GM18517 (cell line): ENCODE measurements around the gene GLYR1.

ENCODE experiments used
- ATAC-seq: cut with Tn5 transposase; IDR thresholded peaks from one replicate; pipeline ENCODE4 v1.9.1; 2021; ENCODE audit warnings: mild to moderate bottlenecking, moderate library complexity; ENCODE audit not compliant: unreplicated experiment

The GLYR1 gene

DNA sequence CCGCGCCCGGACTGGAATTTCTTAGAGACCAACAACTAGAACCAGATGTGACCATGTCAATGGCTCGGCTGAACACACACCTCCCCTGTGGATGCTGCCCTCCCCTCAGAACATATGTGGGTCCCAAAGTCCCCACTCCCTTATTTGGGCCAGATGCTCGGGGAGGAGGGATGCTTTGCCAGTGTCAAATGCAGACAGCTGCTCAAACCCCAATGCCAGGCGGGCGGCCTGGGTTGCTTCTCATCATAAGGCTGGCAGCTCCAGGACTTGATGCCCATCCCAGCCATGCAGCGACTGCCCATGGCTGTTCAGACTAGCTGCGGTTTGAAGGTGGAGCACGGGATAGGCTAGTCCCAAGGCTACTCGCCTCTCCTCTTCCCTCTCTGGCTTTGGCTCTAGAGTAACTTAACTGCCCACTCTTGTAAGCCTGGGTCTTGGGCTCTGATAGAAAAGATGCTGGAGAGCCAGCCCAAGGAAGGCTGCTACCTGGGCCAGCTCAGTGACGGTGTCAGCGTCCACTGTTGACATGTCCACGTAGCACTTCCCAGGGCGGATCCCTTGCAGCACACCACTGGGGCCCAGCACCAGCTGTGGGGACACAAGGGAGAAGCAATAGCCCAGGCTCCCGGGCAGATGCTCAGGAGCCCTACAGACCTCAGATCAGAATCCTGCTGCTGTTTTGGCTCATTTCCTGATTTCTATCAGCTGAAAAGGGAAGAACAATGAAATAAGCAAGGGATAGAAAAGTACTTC is 33.7 kb downstream of the GLYR1 start:
- no peak for ATAC-seq

DNA sequence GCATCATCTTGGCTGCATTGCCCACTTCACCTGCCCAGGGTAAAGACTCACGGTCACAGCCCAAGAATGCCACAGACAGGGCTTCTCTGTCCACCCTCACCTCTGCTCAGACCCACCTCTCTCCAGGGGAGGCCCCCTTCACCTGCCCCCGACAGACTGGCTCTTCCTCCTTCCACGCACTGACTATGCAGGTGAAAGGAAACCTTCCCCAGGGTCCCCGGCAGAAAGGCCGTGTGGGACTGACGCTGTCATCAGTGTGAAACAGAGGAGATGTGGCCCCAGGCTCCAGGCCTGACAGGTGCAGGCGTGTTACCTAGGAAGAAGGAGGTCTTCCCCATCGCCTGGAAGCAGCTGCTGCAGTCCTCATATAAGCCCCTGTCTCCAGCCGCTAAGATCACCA is 35.3 kb downstream of the GLYR1 start:
- no peak for ATAC-seq

DNA sequence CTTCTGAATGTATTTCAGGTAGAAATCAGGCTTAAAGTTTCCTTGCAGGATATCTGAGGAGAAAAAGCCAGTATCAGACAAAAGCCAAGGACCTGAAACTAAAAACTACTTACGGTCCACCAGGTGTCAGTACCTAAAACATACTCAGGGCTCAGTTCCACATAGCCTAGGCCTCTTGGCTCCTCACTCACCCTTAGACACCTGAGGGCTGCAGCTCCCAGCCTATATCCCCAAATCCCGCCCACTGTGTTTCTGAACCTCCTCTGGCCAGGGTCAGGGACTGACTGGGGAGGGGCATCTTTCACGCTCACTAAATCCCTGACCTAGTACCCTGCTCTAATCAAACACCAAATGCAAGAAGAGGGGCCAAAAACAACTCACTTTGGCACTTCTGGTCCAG is 35.8 kb downstream of the GLYR1 start:
- no peak for ATAC-seq

DNA sequence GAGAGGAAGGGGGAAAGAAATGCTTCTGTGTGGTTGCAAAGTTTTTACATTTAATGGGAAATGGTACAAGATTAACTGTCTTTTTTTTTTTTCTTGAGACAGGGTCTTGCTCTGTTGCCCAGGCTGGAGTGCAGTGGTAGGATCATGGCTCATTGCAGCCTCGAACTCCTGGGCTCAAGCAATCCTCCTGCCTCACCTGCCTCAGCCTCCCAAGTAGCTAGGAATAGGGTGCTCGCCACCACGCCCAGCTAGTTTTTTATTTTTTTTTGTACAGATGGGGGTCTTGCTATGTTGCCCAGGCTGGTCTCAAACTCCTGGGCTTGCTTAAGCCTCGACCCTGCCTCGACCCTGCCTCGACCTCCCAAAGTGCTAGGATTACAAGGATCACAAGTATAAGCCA is 40.8 kb downstream of the GLYR1 start:
- ATAC-seq: no peak

DNA sequence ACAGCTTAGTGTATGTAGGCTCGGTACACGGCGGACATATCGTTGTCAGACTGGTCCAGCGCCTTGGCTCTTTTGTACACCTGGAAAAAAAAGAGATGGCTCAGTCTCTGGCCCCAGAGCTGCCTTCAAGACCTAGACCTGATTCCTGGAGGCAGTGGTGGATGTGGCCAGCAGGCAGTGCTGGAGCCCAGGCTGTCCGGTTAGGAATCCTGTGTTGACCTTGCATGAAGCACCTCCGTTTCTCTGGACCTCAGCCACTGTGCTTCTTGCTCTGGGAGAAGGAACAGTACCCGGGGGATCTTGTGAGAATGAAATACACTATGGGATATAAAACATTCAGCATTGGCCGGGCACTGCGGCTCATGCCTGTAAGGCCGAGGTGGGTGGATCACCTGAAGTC is 41.9 kb downstream of the GLYR1 start:
- ATAC-seq: no peak

DNA sequence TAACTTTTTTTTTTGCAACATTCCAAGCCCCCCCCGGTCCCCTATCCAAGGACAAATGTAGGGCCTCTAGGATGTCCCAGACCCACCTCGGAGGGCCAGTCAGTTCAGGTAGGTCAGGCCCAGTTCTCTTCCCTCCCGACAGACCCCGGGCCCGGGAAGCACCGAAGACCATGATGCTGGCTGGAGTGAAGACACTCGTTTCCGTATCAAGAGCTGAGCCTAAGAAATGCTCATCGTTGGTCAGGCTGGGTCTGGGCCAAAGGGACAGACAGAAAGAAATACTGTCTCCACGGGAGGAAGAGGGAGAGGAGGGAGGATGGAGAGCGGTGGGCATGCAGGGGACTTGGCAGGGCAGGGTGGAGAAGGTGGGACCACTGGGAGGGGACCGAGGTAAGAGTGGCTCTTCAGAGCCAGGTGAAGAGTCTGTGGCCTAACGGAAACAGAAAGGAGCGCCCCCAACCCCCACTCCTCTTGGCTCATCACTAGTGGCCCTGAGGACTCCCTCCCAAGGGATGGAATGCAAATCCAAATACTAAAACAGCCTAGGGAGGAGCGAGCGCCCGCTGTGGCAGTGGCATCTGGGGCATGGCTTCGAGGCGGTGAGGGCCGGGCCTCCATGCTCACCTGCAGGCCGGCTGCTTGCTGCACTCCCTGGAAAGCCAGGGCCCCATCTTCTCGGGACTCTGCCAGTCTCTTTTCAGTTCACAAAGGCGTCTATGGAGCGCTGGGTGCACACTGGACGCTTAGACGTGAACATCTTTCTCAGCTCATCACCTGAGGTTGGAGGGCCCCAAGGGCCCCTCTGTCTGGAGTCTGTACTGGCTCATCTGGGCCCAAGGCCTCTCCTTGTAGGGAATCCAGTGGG is 43.0 kb downstream of the GLYR1 start:
- ATAC-seq: no peak

DNA sequence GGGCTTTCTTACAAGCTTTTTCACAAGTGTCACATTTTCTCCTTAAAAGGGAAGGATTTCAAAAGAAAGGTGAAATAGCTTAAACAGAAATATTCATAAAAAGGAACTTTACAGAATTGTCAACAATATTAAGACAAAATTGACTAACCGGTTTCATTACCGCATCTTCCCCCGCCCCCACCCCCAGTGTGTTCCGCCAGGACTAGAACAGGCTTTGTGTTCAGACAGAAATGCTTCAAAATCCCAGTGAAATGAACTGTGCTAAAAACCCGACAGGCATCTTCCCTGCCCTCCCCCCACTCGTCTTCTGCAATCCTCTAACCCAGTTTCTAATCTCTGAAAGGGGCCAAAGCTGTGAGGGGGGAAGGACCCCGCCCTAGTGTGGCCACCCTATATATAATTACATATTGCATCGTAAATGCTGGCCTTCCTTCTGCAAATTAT is 43.7 kb downstream of the GLYR1 start:
- no peak for ATAC-seq

DNA sequence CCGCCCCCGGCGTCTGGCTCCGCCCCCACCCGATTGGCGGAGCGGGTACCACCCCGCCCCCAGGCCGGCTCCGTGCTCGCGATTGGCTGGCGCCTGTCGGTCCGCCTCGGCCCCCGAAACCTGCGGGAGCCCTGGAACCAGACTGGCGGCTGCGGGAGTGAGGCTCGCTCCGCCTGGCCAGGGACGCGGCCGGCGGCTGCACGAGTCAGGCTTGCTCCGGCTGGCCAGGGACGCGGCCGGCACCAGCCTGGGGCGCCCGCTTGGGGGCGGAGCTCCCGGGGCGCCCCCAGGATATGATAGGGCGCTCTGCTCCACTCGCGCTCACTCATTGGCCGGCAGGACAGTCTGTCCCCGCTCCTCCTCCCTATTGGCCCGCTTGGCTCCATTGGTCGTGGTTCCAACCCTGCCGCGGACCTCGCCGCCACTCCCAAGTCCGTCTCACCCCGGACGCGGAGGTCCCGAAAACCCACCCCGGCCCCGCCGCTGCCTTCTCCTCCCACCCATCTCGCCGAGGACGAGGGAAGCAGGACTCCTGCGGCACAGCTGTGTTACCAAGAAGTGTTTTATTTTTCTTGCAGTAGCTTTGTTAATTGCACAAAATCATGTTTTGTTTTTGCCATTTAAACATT is 44.3 kb downstream of the GLYR1 start:
- ATAC-seq: peak; percentile 90

DNA sequence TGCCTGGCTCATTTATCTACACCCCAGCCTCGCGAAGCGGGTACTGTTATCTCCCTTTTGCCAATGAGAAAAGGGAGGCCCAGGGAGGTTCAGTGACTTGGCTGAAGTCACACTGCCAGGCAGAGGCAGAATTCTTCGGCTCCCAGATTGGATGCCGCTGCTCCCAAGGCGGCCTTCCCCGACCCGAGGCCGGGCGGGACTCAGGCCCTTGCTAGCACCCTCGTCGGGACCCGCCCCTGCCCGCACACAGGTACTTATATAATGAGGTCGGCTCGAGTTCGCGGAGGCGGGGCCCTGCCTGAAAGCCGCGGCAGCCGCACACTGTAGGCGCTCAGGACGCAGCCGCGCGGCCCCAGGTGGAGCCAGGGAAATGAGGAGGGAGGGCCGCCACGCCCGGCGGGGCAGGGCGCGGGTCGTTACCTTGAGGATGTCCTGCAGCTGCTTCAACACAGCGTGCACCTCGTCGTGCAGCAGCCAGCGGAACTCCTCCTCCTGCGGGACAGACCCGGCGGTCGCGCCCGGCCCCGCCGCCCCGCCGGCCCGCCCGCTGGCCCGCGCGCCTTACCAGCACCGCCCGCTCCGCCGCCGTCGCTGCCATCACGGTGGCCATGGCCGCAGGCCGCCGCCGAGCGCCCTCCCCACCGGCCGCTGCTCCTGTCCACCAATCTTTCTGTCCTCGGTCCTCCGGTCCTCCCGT is 45.0 kb downstream of the GLYR1 start, which contains the start of gene ROGDI:
Gene ROGDI (minus strand): TSS at position 672 of the 697 bp plus-strand sequence. CDS start 62 bp downstream, at position 610.
- ATAC-seq: peak; percentile 40

DNA sequence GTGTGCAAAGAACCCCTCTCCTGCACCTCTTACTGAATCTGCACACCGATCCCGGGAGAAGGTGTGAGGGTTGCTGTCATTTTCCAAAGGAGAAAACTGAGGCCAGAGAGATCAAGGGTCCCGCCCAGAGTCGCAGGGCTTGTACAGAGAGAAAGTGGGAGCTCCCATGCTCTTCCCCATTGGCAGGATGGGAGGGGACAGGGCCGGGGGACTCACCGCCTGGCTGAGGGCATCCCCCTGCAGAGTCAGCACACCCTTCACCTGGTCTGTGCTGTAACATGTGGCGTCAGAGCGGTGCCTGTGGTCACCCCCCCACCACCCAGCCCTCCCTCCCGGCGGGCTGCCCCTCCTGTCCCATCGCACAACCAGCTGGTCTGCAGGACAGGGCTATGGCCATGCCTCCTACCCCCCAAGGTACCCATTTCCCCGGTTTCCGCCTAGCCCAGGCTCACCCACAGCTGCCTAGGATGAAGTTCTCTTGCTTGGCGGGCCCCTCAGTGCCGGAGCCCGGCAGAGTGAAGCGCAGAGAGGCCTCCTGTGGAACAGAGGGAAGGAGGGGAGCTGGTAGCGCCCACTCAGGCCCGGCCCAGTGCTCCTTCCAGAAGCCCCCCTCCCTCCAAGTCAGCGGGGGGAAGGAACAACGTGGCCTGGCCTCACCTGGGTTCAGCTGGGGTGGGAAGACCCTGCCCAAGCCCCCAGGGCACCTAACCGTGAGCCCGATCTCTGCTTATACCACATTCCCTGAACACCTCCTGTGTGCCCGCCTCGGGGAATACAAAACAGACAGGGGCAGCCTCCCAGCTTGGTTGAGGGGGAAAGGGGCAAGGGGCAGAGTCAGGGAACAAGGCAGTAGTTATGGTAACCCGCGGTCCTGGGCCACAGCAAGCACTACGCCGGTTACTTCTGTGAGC is 45.8 kb downstream of the GLYR1 start:
- no peak for ATAC-seq

DNA sequence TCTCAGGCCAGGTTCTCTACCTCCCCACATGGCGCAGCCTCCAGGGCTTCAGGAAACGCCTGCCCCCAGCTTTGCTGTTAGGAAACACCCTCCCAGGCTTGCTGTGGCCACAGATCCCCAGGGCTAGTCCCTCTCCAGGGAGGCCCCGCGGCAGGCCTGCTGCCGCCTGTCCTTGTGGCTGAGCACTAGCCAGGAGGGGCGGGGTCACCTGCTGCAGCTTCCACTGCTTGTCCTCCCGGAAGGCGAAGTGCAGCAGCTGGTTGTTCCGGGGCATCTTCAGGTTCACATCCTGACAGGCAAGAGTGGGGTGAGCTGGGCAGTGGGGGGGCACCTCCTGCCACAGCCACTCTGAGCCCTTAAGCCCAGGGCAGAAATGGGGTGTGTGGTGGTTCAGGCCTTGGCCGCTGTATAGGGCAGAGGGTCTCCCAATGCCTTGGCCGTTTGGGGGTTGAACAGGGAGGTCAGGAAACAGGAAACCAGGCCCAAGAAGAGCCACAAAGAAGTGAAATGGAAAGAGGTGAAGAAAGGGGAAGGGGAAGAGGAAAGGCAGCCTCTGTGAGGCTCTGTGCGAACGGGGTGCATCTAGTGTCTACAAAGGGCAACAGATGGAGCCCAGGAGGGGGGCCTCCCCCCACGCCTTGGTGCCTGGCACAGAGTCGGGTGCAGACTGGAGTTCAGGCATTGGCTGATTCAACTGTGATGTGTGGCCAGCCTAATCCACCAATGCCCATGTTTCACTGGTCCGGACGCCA is 46.6 kb downstream of the GLYR1 start:
- no peak for ATAC-seq

DNA sequence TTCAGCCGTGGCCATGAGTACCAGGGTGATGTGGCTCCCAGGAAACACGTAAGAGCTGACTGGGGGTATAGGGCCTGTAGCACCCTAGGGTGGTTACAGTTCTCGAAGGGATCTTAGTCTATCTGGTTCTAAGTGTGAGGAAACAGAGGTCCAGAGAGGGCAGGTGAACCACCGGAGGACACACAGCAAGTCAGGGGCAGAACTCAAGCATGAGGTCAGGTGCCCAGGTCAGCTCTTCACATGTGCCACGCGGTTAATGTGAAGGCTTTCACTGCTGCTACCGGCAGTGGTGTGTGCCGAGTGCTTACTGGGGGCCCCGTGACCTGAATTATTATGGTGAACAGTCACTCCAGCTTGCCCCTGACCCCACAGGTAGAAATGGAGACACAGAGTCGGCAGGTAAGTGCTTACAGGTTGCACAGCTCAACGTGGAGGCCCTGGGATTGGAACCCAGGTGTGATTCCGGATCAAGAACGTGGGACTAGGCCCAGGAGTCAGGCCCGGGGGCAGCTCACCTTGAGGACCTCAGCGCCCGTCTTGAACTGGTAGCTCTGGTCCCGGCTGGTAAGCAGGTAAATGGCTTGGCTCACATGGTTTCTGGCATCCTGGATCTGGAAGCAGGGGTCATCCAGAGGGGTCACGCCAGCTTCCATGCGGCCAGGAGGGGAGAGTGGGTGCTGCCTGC is 47.8 kb downstream of the GLYR1 start:
- no peak for ATAC-seq

DNA sequence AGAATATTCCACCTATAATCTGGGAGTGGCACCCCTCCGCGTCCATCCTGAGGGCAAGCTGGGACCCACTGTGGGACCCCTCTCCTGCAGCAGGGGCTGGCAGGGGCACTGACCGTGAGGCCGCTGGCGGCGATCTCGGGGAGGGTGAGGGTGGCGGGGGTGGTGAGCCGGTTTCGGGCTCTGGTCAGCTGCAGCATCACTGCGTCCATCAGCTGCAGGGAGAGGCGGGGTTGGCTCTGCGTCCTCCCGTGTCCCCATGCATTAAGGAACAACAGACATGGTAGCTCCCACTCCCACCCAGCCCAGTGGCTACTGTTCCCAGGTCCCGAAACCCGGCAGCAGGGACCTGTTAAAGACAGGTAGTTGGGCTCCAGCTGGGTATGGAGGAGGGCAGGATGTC is 48.6 kb downstream of the GLYR1 start:
- ATAC-seq: no peak

DNA sequence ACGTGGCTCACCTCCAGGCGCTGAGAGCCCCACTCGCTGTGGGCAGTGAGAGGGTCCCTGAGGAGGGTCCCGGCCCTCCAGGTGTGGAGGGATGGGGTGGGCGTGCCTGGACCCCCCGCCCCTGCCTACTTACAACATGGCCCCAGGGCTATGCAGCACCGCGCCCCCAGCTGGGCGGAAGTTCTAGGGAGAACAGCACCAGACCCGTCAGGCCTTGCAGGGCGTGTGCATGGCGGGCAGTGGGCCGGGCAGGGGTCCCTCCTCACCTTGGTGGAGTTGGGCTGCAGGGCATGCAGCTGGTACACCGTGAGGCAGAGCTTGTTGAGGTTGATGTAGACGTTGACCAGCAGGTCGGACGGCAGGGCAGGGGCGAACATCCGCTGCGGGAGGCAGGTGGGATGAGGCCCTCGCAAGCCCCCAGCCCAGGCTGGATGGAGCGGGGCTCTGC is 49.3 kb downstream of the GLYR1 start:
- no peak for ATAC-seq

DNA sequence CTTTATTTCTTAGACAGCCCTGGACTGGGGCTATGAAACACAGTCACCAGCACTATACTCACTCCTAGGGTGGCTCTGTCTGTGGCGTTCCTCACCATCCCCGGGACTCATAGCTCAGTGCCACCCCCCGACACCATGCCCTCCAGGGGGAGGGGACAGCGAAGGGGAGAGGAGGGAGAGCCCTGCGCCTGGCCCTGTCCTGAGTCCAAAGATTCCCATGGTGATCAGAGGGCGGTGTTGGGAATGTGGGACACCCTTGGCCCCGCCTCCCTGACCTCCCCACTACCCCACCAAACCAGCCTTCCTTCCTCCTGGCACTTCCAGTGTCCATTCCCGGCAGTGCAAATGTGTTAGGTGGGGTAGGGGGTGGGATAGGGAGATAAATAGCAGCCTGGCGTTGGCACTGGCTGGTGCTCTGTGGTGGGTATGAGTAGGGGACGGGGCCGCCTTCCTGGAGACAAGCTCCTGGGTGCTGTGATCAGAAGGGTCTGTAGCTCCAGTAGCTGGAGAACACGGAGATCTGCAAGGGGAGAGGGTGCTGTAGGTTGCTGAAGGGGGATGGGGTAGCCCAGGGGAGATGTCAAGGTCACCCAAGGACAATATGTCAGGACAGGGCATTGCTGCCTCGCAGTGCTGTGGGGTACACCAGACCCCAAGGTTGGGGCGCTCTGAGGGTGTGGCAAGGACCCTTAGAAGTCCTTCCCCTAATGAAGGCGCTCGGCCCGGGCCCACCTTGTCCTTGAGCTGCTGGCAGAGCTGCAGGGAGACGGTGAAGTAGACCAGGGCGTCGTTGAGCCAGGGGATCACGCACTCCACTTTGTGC is 49.9 kb downstream of the GLYR1 start:
- ATAC-seq: no peak

DNA sequence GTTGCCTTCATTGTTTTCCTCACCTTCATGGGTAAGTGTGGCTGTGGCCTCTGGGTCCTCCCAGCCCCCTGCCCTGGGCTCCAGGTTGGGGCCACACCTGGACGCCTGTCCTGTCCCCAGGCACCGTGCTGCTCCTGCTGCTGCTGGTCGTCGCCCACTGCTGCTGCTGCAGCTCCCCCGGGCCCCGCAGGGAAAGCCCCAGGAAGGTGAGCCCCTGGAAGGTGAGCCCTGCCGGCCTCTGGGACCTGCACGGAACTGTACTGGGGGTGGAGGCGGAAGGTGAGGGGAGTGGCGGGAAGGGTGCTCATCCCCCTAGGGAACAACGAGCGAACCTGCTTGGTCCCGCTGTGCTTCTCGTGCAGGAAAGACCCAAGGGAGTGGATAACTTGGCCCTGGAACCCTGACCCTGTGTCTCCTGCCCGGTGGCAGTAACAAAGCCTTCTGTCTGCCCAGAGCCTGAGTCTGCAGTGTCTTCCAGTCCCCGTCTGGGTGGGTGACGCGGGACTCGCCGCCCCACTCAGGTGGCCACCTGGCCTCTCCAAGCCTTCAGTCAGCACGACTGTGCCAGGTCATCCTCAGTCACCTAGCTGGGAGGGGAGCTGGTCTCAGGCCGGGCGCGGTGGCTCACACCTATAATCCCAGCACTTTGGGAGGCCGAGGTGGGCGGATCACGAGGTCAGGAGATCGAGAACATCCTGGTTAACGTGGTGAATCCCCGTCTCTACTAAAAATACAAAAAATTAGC is 51.1 kb downstream of the GLYR1 start:
- ATAC-seq: no peak
